ENCODE results near the gene SGF29. TPM values are rescaled to one million over a fixed set of nuclear protein-coding genes. Genes with fewer than 3 reads are reported as not detected.

SGF29 gene
- total RNA-seq, 1 experiment from 2014 or later, result 45.3 TPM

DNA sequence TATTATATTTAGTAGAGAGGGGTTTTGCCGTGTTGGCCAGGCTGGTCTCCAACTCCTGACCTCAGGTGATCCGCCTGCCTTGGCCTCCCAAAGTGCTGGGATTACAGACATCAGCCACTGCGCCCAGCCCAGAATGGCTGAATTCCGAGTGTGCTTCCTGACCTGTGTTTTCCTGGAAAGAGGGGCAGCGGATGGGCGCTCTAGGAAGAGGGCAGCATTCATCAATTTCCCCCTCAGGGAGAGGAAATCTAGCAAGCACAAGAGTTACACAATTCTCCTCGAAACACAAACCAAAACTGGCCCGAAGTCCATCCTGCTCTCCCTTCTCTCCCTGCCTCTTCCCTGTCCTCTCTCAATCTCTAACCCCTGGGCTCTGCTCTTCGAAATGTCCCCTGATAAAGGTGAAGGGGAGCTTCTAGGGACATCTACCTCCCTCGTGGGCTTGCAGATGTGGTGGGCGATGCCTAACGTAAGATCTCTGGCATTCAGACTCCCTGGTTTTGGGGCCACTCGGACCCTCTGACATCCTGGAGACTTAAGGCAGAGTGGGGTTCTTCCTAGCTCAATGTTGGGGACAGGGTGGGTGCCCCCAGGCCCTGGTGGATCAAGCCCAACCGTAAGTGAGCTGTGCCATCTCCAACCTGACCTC is 48.1 kb upstream of the SGF29 start:
- POLR2A ChIA-PET (ENCODE audit: unreplicated experiment), result no interaction called here
- Histone ChIP-seq H3K36me3 (ENCODE audit: low read depth) (no peaks in the 10 kb centered on the region), H3F3A (ENCODE audit: insufficient read depth, low read depth) (peaks cover 39% of the 10 kb centered on the region), H3K4me1 (replicated peaks; ENCODE audit: insufficient read depth) (peaks cover 39% of the 10 kb centered on the region), H2AFZ (peak overlapping the region; percentile 54), H4K20me1 (ENCODE audit: insufficient read depth) (no peaks in the 10 kb centered on the region), H3K79me2 (ENCODE audit: low read depth) (no peaks in the 10 kb centered on the region), H3K9me3 (ENCODE audit: insufficient read depth, low read depth) (no peaks in the 10 kb centered on the region), H3K27ac (peak overlapping the region; percentile 70), H3K4me2 (peak overlapping the region; percentile 71), H3K27me3 (ENCODE audit: insufficient read depth, low read depth) (no peaks in the 10 kb centered on the region), H3K9me2 (ENCODE audit: insufficient read depth) (no peaks in the 10 kb centered on the region), H3K4me3 (peak overlapping the region; percentile 20; the same call in 1 of the 2 replicates)
- DNase-seq, result peak in 1 of 2 experiments; percentile 78
- intact Hi-C loops (cut with micrococcal nuclease; ENCODE audit: unreplicated experiment), result loop anchor here (1.0 to 2.0 kb wide), 2 partner anchors 13 to 21 kb away; partner anchors contain the start of gene CLN3
- no TSS peak for BruUV-seq (replicated peaks)
- no peak for TF ChIP-seq CTCF (conservative IDR thresholded peaks at IDR 0.05)
- CTCF ChIA-PET, result no interaction called here

DNA sequence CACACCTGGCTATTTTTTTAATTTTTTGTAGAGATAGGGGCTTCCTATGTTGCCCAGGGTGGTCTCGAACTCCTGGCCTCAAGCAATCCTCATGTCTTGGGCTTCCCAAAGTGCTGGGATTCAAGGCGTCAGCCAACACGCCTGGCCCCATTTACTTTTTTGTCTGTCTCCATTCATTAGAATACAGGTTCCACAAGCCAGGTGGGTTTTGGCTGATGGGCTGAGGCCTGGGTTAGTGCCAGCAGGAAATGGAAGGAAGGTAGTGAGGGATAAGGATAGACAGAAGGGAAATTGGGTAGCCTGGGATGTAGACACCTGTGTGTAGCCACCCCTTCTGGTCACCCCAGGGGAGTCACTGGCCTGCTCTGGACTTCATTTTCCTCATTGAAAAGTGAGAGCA is 42.7 kb upstream of the SGF29 start:
- Histone ChIP-seq H3K9me3 (ENCODE audit: insufficient read depth, low read depth) (no peaks in the 10 kb centered on the region), H2AFZ (no peak overlapping the region)

More for the DNA sequence above, 42.7 kb upstream of the SGF29 start:
- intact Hi-C loops (cut with micrococcal nuclease; ENCODE audit: unreplicated experiment), result no loop called here
- no peaks in the 10 kb centered on the region for H4K20me1 ChIP-seq (ENCODE audit: insufficient read depth)
- DNase-seq, result peak; percentile 67 to 69
- no peak for TF ChIP-seq CTCF (conservative IDR thresholded peaks at IDR 0.05)
- TF ChIP-seq EZH2 (IDR thresholded peaks at IDR 0.05; ENCODE audit: low read depth), result no peak
- no peak overlapping the region for H3K4me2 ChIP-seq
- no peak overlapping the region for H3K4me3 ChIP-seq
- no peak overlapping the region for H3K27ac ChIP-seq
- BruUV-seq (replicated peaks), result no TSS peak
- H3K27me3 ChIP-seq (ENCODE audit: insufficient read depth, low read depth), result no peaks in the 10 kb centered on the region
- no peaks in the 10 kb centered on the region for H3K79me2 ChIP-seq (ENCODE audit: low read depth)
- H3K4me1 ChIP-seq (replicated peaks; ENCODE audit: insufficient read depth), result peaks cover 23% of the 10 kb centered on the region
- H3F3A ChIP-seq (ENCODE audit: insufficient read depth, low read depth), result peaks cover 26% of the 10 kb centered on the region; the same call in 1 of the 2 replicates
- no peaks in the 10 kb centered on the region for H3K36me3 ChIP-seq (ENCODE audit: low read depth)
- ChIA-PET POLR2A (ENCODE audit: unreplicated experiment) (no interaction called here), CTCF (no interaction called here)
- H3K9me2 ChIP-seq (ENCODE audit: insufficient read depth), result no peaks in the 10 kb centered on the region

Data from PC-9 (cell line).